SK-N-MC (cell line): ENCODE data around the gene RPP14.

ENCODE experiments used
- EZH2 ChIP-seq: fragments of 200-600 bp; sonication (generic); IDR thresholded peaks from one replicate; pipeline ENCODE4 v1.6.1; 2017; ENCODE audit warnings: antibody characterized with exemption
- FOXP2 ChIP-seq: optimal IDR thresholded peaks from 2 replicates; pipeline ENCODE3; 2011; ENCODE audit warnings: mild to moderate bottlenecking, moderate library complexity; ENCODE audit not compliant: insufficient read depth; ENCODE audit errors: extremely low read length, control extremely low read depth
- POLR2AphosphoS5 ChIP-seq: IDR thresholded peaks from 2 replicates; pipeline ENCODE4 v1.6.1; 2012; ENCODE audit warnings: mild to moderate bottlenecking, low read depth, low read length, borderline replicate concordance

GRCh38 chr3:58341376-58341775 is 35.3 kb downstream of the RPP14 start:
- TF ChIP-seq EZH2, result no peak
- no peak for TF ChIP-seq POLR2AphosphoS5
- no peak for TF ChIP-seq FOXP2
